GM19372 (cell line): Measurements from ENCODE around the gene UBE2J2.
"Not testable (repeated sequence)": the region's sequence is repeated elsewhere in the genome, so short reads cannot be mapped to it uniquely, and the experiment has no call there.

Experiments
- ATAC-seq: cut with Tn5 transposase; IDR thresholded peaks from one replicate; pipeline ENCODE4 v1.9.1; 2021; ENCODE audit warnings: mild to moderate bottlenecking, low read depth, moderate library complexity; ENCODE audit not compliant: unreplicated experiment

UBE2J2 gene

GRCh38 chr1:1259540-1259939 is 14.1 kb downstream of the UBE2J2 start:
- no peak for ATAC-seq

- ATAC-seq = no peak
These were observed 14.6 kb downstream of the UBE2J2 start for GRCh38 chr1:1259119-1259488.

- no peak for ATAC-seq
These were observed 16.4 kb downstream of the UBE2J2 start for GRCh38 chr1:1256956-1257871.

GRCh38 chr1:1255611-1256010 is 18.0 kb downstream of the UBE2J2 start:
- no peak for ATAC-seq

- no peak for ATAC-seq
These were observed 18.6 kb downstream of the UBE2J2 start for GRCh38 chr1:1255078-1255477.

GRCh38 chr1:1254667-1254998 is 19.0 kb downstream of the UBE2J2 start:
- no peak for ATAC-seq

GRCh38 chr1:1253972-1254666 is 19.5 kb downstream of the UBE2J2 start:
- ATAC-seq = no peak

GRCh38 chr1:1253314-1253713 is 20.3 kb downstream of the UBE2J2 start:
- no peak for ATAC-seq

GRCh38 chr1:1250786-1251284 is 22.8 kb downstream of the UBE2J2 start:
- ATAC-seq = no peak

- not testable (repeated sequence) for ATAC-seq
These were observed 25.4 kb downstream of the UBE2J2 start for GRCh38 chr1:1248009-1248913.

GRCh38 chr1:1247341-1247913 is 26.2 kb downstream of the UBE2J2 start:
- ATAC-seq = no peak

- ATAC-seq = no peak
These were observed 26.9 kb downstream of the UBE2J2 start, which contains the start of gene C1QTNF12 for GRCh38 chr1:1246577-1247340. TSS of gene C1QTNF12 (minus strand) at chr1:1246722. CDS start at chr1:1246690, 32 bp downstream.

GRCh38 chr1:1245817-1246576 is 27.7 kb downstream of the UBE2J2 start:
- ATAC-seq = no peak

GRCh38 chr1:1245178-1245816 is 28.4 kb downstream of the UBE2J2 start:
- no peak for ATAC-seq

GRCh38 chr1:1244192-1244811 is 29.4 kb downstream of the UBE2J2 start:
- no peak for ATAC-seq

GRCh38 chr1:1243807-1244191 is 29.9 kb downstream of the UBE2J2 start:
- no peak for ATAC-seq

- no peak for ATAC-seq
These were observed 30.4 kb downstream of the UBE2J2 start for GRCh38 chr1:1243266-1243660.
